ENCODE results near the gene KRT20. TPM values are rescaled to one million over a fixed set of nuclear protein-coding genes. Genes with fewer than 3 reads are reported as not detected.
A peak's percentile ranks its signal among the peaks of the same experiment; 100 is the strongest.

KRT20 gene
- total and polyA plus RNA-seq, 2 of the 13 experiments (the other 11 are each of a cell fraction or from before 2014, with no cell fraction given): 0.13 to 0.20 TPM

- TF ChIP-seq RCOR2 (CRISPR knock-in tag; IDR thresholded peaks at IDR 0.05) (no peak), CEBPB (IDR thresholded peaks at IDR 0.05; ENCODE audit: borderline replicate concordance, low read depth, low read length) (no peak), CREB1 (IDR thresholded peaks at IDR 0.05) (peak; percentile 24), CREB1 (CRISPR knock-in tag; IDR thresholded peaks at IDR 0.05) (no peak), ATF7 (IDR thresholded peaks at IDR 0.05) (peak; percentile 92), ATF7 (CRISPR knock-in tag; IDR thresholded peaks at IDR 0.05) (no peak; the same call in 1 of the 2 replicates), ZNF775 (CRISPR knock-in tag; IDR thresholded peaks at IDR 0.05; ENCODE audit: borderline replicate concordance) (0 out of 2 replicates have a peak, but pooled peaks have one; percentile 76), YY1 (IDR thresholded peaks at IDR 0.05; ENCODE audit: insufficient read depth, insufficient replicate concordance, low read depth, low read length) (no peak), NFAT5 (CRISPR knock-in tag; IDR thresholded peaks at IDR 0.05) (no peak), RFX5 (IDR thresholded peaks at IDR 0.05; ENCODE audit: low read depth, low read length) (no peak), EZH2 (conservative IDR thresholded peaks at IDR 0.05; ENCODE audit: low read depth, low read length) (no peak), ZNF18 (CRISPR knock-in tag; IDR thresholded peaks at IDR 0.05; ENCODE audit: insufficient replicate concordance) (no peak), ZKSCAN5 (CRISPR knock-in tag; IDR thresholded peaks at IDR 0.05) (no peak), EHMT2 (IDR thresholded peaks at IDR 0.05; ENCODE audit: borderline replicate concordance, low read depth, low read length) (0 out of 2 replicates have a peak, but pooled peaks have one; percentile 75), ZNF766 (CRISPR knock-in tag; IDR thresholded peaks at IDR 0.05; ENCODE audit: borderline replicate concordance) (no peak), HMGXB4 (CRISPR knock-in tag; IDR thresholded peaks at IDR 0.05; ENCODE audit: borderline replicate concordance in 1 of 2, low read depth in 1 of 2) (no peak; a peak in 1 of 4 replicates), GTF3A (CRISPR knock-in tag; conservative IDR thresholded peaks at IDR 0.05) (0 out of 2 replicates have a peak, but pooled peaks have one; percentile 41), SOX13 (IDR thresholded peaks at IDR 0.05) (no peak), SOX13 (CRISPR knock-in tag; conservative IDR thresholded peaks at IDR 0.05 in 1 of 2, IDR thresholded peaks at IDR 0.05 in 1 of 2) (peak in 1 of 2 experiments; percentile 19; a peak in 1 of 4 replicates), ZNF703 (CRISPR knock-in tag; IDR thresholded peaks at IDR 0.05; ENCODE audit: borderline replicate concordance) (no peak), STAG1 (CRISPR knock-in tag; IDR thresholded peaks at IDR 0.05) (no peak)
These were observed 15.8 kb upstream of the KRT20 start (continued) for GRCh38 chr17:40900809-40901356.

All from HepG2 (cell line).